Parathyroid adenoma (tissue), 2 donors: ENCODE measurements around the gene TMEM178B.
"Not testable (repeated sequence)": the region's sequence is repeated elsewhere in the genome, so short reads cannot be mapped to it uniquely, and the experiment has no call there.

Experiments used
- H2AFZ ChIP-seq: fragments of 300-600 bp; sonication (generic); one replicate; pipeline ENCODE4 v1.7.0; 2017; ENCODE audit warnings: antibody characterized with exemption, mild to moderate bottlenecking
- H3K27ac ChIP-seq: fragments of 300-600 bp; sonication (generic); one replicate; pipeline ENCODE4 v1.7.0; 2017
- H3K27me3 ChIP-seq: fragments of 300-600 bp; sonication (generic); one replicate; pipeline ENCODE4 v1.7.0; 2017; ENCODE audit warnings: low read length; ENCODE audit not compliant: control insufficient read depth, insufficient read depth
- H3K36me3 ChIP-seq: fragments of 300-600 bp; sonication (generic); one replicate; pipeline ENCODE4 v1.7.0; 2017; ENCODE audit warnings: low read length; ENCODE audit not compliant: control insufficient read depth, insufficient read depth
- H3K4me1 ChIP-seq: fragments of 300-600 bp; sonication (generic); one replicate; pipeline ENCODE4 v1.7.0; 2017; ENCODE audit warnings: control low read depth
- H3K4me2 ChIP-seq: fragments of 300-600 bp; sonication (generic); one replicate; pipeline ENCODE4 v1.7.0; 2017; ENCODE audit warnings: low read length
- H3K4me3 ChIP-seq: fragments of 300-600 bp; sonication (generic); one replicate; pipeline ENCODE4 v1.7.0; 2017; ENCODE audit warnings: low read depth, low read length
- H3K79me2 ChIP-seq: fragments of 300-600 bp; sonication (generic); one replicate; pipeline ENCODE4 v1.7.0; 2017; ENCODE audit warnings: control low read depth
- H3K9ac ChIP-seq: fragments of 300-600 bp; sonication (generic); one replicate; pipeline ENCODE4 v1.7.0; 2017; ENCODE audit warnings: mild to moderate bottlenecking
- H3K9me3 ChIP-seq: fragments of 300-600 bp; sonication (generic); one replicate; pipeline ENCODE4 v1.7.0; 2017; ENCODE audit warnings: low read length; ENCODE audit not compliant: control insufficient read depth
- CTCF ChIP-seq: fragments of 300-600 bp; sonication (generic); IDR thresholded peaks from one replicate; pipeline ENCODE4 v1.7.0; 2017; ENCODE audit warnings: antibody characterized with exemption, mild to moderate bottlenecking
- donor health status: primary hyperparathyroidism.

Gene TMEM178B

GRCh38 chr7:141189231-141189630 lies 115.4 kb downstream of the TMEM178B start:
- Histone ChIP-seq H3K27ac (no peak overlapping the region), H3K9ac (no peak overlapping the region), H3K4me1 (peaks cover 11% of the 10 kb centered on the region), H3K9me3 (no peaks in the 10 kb centered on the region), H3K27me3 (no peaks in the 10 kb centered on the region), H3K79me2 (peaks cover 47% of the 10 kb centered on the region), H3K4me3 (no peak overlapping the region), H3K36me3 (no peaks in the 10 kb centered on the region), H2AFZ (no peak overlapping the region), H3K4me2 (no peak overlapping the region)
- no peak for TF ChIP-seq CTCF

- H3K9me3 ChIP-seq, result no peaks in the 10 kb centered on the region
- H3K4me3 ChIP-seq, result no peak overlapping the region
- H3K27me3 ChIP-seq, result no peaks in the 10 kb centered on the region
- no peak overlapping the region for H3K9ac ChIP-seq
- H3K36me3 ChIP-seq, result no peaks in the 10 kb centered on the region
- peaks cover 11% of the 10 kb centered on the region for H3K4me1 ChIP-seq
- no peak overlapping the region for H2AFZ ChIP-seq
- no peak for TF ChIP-seq CTCF
- H3K27ac ChIP-seq, result no peak overlapping the region
- no peak overlapping the region for H3K4me2 ChIP-seq
- H3K79me2 ChIP-seq, result peaks cover 40% of the 10 kb centered on the region
These were observed 116.6 kb downstream of the TMEM178B start for GRCh38 chr7:141190495-141190894.

DNA sequence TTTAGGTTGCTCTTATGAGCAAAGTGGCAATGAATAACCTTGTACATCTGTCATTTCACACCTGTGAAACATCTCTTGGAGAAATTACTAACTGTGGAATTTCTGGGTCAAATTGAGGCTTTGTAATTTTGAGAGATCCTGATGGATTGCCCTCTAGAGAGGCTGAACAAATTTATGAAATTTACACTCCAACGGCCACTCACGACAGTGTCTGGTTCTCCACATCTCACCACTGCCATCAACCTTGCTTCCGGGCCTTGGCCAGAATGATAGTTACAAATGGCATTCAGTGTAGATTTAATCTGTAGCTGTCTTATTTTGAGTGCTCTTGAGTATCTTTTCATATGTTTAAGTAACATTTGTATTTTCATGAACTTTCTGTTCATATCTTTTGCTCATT lies 117.4 kb downstream of the TMEM178B start:
- Histone ChIP-seq H3K27ac (no peak overlapping the region), H3K79me2 (peaks cover 35% of the 10 kb centered on the region), H3K4me2 (no peak overlapping the region), H3K9me3 (no peaks in the 10 kb centered on the region), H3K27me3 (no peaks in the 10 kb centered on the region), H3K4me3 (no peak overlapping the region), H3K9ac (no peak overlapping the region), H3K36me3 (no peaks in the 10 kb centered on the region), H3K4me1 (peaks cover 11% of the 10 kb centered on the region), H2AFZ (no peak overlapping the region)
- TF ChIP-seq CTCF, result no peak

DNA sequence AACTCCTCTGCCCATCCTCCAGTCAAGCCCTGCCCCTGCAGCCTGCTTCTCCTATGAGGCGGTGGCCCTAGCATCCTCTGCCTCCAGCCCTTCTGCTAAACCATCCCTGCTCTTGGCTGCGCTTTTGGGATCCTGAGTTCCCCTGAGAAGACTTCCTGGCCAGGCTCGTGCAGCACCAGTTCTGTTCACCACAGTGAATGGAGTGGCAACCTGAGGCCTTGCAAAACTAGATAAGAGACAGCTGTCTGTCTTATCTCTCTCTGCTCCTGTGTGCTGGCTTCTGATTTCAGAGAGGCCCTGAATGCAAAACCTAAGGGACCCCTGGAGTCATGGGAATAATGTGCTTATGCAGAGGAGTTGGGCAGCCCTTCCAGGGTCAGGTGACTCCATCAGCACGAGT lies 119.2 kb downstream of the TMEM178B start:
- Histone ChIP-seq H3K9me3 (no peaks in the 10 kb centered on the region), H3K36me3 (no peaks in the 10 kb centered on the region), H3K27me3 (no peaks in the 10 kb centered on the region), H2AFZ (no peak overlapping the region), H3K4me1 (peaks cover 11% of the 10 kb centered on the region), H3K79me2 (peaks cover 36% of the 10 kb centered on the region), H3K27ac (no peak overlapping the region), H3K4me3 (no peak overlapping the region), H3K9ac (no peak overlapping the region), H3K4me2 (no peak overlapping the region)
- no peak for TF ChIP-seq CTCF

GRCh38 chr7:141195722-141196121 lies 121.9 kb downstream of the TMEM178B start:
- not testable (repeated sequence) for H2AFZ ChIP-seq, H3K9me3 ChIP-seq, H3K27ac ChIP-seq, H3K4me3 ChIP-seq, H3K4me2 ChIP-seq, H3K36me3 ChIP-seq, H3K9ac ChIP-seq, H3K27me3 ChIP-seq
- H3K4me1 ChIP-seq, result peaks cover 14% of the 10 kb centered on the region
- H3K79me2 ChIP-seq, result peaks cover 43% of the 10 kb centered on the region
